GM19395 (cell line): ENCODE measurements around the gene CERCAM.
A peak's percentile ranks its signal among the peaks of the same experiment; 100 is the strongest.

ENCODE experiments used
- ATAC-seq: cut with Tn5 transposase; IDR thresholded peaks from one replicate; pipeline ENCODE4 v1.9.1; 2021; ENCODE audit warnings: mild to moderate bottlenecking, moderate library complexity; ENCODE audit not compliant: unreplicated experiment

CERCAM gene, protein sequence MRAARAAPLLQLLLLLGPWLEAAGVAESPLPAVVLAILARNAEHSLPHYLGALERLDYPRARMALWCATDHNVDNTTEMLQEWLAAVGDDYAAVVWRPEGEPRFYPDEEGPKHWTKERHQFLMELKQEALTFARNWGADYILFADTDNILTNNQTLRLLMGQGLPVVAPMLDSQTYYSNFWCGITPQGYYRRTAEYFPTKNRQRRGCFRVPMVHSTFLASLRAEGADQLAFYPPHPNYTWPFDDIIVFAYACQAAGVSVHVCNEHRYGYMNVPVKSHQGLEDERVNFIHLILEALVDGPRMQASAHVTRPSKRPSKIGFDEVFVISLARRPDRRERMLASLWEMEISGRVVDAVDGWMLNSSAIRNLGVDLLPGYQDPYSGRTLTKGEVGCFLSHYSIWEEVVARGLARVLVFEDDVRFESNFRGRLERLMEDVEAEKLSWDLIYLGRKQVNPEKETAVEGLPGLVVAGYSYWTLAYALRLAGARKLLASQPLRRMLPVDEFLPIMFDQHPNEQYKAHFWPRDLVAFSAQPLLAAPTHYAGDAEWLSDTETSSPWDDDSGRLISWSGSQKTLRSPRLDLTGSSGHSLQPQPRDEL

DNA sequence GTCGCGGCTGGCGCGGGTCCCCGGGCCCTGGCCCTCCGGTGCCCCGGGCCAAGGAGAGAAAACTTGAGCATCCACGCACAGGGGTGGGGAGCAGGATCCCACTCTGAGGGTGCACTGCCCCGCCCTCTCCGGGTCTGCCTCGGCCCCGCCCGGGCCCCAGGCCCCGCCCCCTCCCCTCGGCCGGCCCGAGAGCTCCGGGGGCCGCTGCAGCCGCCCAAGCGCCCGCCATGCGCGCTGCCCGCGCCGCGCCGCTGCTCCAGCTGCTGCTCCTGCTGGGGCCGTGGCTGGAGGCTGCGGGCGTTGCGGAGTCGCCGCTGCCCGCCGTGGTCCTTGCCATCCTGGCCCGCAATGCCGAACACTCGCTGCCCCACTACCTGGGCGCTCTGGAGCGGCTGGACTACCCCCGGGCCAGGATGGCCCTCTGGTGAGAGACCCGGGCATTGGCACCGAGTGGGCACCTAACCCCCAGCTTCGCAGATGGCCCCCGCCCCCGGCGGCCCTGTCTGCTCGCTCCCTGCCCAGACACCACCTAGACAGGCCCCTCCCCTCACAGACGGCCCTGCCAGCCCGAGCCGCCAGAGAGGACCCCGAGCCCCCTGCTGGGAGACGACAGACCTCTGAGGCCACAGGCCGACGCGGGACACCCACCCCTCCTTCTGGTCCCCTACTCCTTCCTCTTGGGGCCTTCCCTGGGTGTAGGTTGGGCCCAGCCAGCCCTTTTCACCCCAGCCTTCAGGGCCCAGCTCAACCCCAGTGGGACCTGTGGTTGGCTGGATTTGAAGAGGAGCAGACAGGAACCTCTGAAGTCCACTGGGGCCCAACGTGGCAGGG lies at the start of gene CERCAM:
CERCAM (plus strand) TSS at position 207 of the 831 bp plus-strand sequence; CDS start at position 228, 21 bp downstream.
- peak; percentile 81 for ATAC-seq

DNA sequence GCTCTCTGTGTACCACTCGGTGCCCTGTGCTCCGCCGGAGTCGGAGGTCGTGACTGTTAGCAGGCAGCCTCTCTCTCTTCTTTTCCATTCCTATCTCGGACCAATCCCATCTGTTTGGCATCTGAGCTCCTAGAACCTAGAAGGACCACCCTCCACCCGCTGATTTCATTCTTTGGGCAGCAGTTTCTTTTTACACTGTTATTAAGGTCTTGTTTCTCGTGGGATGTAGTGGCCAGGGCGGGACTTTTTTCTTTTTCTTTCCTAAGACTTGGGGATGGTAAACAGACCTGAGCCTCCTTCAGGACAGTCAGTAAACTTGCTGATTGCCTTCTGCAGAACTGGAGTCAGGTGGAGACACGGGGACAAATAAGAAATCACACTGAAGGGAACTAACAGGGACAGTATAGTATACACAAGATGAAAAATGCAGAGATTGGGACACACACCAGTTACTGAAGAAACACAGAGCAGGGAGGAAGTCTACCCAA lies 49.0 kb upstream of the CERCAM start:
- ATAC-seq, result no peak

DNA sequence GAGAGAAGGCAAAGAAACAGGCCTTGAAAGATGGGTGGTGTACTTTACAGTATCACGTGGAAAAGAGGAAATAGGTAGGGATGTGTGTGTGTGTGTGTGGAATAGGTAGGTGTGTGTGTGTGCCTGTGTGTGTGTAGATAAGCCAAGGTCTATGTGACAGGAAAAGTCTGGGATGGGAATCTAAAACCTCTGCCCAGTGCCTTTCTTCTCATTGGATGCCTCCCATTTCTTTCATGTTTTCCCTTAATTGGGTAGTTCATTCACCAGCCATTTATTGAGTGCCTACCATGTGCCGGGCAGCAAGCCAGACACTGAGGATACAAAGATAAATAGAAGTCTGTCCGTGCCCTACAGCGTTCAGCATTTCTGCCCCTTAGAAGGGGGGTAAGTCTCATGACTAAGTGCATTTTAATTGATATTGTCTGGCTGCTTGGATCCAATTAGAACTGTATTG lies 48.4 kb upstream of the CERCAM start:
- no peak for ATAC-seq

DNA sequence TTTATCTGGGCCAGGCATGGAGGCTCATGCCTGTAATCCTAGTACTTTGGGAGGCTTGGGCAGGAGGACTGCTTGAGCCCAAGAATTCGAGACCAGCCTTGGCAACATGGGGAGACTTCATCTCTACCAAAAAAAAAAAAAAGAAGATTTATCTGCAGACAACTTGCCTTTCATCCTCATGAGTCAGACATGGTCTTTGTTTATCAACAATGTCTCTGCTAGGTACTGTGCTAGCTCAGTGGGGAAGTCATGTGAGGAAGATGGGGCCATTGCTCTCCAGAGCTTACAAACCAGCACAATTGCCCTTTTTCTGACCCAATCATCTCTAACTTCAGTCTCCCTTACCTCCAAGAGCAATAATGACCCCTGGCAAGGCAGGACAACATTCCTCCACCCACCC lies 47.9 kb upstream of the CERCAM start:
- ATAC-seq, result no peak

DNA sequence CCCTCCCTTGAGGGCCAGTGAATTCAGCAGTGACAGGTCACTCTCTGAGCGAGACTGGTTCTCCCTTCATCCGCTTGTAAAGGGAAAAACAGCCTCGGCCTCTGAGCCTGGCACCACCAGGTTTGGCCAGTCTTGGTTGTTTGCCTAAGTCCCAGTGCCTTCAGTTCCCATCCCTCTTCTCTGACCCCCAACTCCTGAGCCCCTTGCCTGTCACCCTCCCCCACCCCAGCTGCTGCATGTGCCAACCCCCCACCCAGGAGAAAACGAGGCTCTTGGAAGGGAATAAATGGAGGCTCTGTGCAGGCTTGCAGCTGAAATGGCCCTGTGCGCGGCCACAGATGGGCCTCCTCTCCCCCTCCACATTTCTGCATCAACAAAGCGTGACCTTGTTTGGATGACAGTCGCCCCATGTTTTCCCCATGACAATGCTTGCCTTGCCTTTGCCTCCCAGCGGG lies 46.4 kb upstream of the CERCAM start:
- no peak for ATAC-seq

DNA sequence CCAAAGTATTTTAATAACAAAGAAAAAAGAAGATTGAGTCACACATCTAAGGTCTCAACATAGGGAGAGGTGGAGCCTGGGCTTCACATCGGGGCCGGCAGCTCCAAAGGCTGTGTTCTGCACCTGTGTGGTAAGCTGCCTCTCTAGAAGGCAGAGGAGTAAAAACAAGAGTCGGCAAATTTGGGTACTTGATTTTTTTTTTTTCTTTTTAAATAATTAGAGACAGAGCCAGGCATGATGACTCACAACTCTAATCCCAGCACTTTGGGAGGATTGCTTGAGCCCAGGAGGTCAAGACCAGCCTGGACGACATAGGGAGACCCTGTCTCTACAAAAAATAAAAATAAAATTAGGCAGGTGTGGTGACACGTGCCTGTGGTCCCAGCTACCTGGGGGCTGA lies 44.8 kb upstream of the CERCAM start:
- ATAC-seq, result no peak

DNA sequence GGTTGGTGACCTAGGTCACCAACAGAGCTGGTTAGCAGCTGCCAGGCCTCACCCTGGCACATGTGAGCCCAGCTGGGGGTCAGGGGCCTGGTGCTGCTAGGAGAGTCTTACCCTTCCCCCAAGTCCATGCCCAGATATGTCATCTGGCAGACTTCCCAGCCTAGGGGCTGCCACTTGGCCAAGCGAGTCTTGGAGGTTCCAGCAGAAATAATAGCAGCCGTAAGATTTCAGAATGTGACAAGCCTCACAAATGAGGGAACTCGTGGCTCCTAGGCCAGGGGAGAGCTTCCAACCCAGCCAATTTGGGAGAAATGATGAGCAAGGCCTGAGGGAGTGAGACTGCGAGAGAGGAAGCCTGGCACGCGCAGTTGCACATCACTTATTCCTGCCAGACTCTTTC lies 38.4 kb upstream of the CERCAM start:
- no peak for ATAC-seq

DNA sequence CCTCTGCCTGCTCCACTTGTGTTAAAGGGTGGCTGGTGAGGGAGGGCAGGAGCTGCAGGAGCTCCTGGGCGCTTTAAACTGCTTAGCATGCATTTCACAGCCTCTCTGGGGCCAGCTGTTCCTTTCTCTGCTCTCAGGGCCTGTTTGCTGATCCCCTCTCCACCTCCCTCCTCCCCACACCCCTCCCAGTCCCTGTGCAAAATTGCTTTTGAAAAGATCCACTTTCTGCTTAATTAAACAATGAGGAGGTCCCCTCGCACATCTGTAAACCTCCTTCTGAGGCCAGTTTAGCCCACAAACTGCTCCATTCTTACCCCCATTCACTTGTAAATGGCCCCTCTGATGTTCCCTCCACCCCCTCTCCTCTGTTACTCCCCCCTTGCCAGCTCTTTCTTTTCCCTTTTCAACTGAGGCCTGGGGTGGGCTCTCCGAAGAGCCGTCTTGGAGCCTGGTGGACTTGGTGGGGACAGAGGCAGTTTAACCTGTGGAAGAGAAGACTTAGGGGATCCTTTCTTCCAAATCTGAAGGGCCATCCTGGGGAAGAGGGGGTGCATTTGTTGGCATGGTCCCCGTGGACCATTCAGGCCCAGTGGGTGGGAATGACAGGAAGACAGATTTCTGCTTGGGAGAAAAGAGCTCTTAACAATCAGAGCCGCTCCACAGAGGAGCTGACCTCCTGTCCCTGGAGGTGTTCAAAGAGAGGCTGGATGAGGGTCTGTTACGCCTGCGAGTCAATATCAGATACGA lies 37.5 kb upstream of the CERCAM start:
- no peak for ATAC-seq

DNA sequence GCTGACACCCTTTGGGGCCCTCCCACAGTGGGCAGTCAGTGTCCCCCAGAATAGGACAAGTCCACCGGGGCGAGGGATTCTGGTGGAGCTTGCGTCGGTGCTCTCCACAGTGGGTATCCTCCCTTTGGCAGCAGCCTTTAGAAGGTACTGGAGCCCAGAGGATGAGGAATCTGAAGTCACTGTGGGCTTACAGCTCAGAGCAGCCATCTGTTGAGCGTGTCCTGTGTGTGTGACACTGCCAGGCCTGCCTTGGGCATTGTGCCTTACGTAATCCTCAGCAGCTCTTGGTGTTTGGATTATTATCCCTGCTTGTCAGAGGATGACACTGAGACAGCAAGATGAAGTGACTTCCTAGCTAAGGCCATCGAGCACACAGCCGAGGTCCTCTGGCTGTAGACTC lies 36.9 kb upstream of the CERCAM start:
- ATAC-seq, result no peak

DNA sequence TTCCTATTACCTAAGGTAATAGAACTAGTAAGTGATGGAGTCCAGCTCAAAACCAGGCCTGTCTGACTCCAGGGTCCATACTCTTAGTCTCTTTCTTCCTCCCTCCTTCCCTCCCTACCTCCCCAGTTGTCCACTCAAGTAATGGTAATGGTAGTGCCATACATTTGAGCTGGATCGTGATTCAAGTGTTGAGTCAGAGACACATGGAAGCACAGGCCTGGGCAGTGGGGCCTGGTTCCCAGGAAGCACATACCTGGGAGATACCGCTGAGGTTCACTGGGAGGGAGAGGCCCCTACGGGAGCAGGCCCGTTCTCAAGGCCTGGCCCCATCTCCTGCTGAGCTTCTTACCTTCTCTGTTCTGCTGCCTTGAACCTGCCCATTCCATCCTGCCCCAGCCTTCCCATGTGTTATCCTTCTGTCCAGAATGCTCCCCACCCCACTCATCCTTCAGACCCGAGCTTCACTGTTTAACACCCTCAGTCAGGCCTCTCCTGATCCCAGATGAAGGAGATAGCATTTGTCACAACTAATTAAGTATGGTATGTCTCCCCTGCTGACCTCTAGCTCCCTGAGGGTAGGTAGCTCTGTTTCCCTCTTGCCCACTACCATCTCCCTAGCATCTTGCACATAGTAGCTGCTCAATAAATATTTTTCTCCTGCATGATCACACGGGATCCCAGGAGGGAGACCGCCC lies 35.7 kb upstream of the CERCAM start:
- no peak for ATAC-seq

DNA sequence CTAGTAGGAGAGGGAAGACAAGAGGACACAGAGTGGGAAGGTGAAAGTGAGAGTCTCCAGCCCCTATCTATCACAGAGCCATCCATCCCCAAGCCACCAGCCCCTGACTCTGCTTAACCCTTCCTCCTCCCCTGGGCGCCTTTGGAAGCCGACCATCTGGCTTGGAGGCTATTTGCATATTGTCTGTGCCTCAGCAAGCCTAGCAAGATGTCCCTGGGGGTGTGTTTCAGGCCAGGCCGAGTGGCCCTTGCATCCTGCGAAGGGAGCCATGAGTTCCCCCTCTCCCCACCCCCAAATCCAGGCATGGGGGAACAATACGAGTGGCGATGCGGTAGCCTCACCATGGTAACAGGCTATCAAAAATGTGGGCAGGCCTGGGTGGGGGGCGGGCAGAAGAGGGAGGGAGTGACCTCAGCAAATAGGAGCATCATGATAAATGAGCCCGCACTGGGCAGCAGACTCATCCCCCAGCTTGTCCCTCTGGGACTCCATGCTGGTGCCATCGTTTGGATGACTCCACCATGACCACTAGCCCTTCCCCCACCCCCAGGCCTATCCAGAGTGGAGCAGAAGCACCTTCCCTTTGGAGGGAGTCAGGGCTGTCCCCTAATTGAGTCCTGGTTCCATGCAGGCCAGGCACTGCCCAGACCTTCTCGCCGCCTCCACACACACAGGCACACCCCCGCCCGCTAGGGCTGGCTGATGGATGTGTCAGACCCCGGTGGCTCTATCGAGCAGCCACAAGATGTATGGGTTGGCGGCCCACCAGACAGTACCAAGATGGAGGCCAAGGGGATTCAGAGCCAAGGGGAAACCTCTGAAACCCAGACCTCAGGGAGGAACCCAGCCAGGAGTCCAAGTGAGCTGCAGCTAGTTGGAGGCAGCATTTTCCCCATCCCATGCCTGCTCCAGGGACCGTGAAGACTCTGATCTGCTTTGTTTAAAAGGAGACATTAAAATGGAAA lies 34.9 kb upstream of the CERCAM start:
- ATAC-seq, result no peak

DNA sequence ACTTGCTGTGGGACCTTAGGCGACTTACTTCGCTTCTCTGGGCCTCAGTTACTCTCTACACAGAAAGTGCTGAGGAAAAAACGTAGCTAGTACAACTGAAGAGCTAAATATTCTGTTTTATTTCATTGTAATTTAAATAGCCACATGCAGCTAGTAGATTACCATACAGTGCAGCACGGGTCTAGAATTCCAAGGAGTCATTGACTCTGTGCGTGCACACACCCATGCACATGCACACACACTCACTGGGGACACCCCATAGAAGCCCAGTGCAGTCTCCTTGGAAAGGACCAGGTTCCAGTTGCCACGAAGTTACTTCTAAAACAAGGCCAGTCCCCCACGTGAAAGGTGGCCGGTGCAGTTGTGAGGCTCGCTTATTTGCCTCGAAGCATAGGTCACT lies 32.5 kb upstream of the CERCAM start:
- ATAC-seq, result no peak

DNA sequence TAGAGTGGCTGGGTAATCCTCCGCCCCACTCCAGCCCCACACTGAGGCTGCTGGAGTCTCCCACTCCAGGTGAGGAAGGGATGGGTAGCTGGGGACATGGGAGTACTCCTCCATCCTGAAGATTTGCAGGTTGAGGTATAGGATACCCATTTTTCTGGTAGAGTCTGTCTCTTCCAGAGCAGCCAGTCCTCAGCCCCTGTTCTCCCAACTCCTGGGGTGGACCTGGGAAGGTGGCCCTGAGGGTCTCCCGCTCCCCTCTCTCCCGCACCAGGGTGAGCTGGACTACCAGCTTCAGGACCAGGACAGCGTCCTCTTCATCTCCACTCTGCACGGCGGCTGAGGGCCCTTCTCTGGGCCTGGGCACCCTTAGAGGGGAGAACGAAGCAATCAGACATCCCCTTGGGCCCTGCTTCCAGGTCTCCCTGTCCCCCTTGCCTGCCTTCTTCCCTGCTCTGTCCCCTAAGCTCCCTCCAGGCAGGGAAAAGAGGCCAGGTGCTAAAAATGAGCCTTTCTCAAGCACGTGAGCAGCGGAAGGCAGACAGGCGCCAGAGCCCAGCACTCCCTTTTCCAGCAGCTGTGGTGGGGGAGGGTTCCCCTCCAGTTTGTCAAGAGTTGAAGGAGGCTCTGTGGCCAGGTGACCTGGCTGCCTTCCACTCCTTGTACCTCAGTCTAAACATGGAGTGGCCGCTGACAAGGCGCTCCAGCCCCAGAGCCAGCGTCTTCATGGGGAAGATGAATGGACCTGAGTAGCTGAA lies 31.1 kb upstream of the CERCAM start:
- ATAC-seq, result no peak

DNA sequence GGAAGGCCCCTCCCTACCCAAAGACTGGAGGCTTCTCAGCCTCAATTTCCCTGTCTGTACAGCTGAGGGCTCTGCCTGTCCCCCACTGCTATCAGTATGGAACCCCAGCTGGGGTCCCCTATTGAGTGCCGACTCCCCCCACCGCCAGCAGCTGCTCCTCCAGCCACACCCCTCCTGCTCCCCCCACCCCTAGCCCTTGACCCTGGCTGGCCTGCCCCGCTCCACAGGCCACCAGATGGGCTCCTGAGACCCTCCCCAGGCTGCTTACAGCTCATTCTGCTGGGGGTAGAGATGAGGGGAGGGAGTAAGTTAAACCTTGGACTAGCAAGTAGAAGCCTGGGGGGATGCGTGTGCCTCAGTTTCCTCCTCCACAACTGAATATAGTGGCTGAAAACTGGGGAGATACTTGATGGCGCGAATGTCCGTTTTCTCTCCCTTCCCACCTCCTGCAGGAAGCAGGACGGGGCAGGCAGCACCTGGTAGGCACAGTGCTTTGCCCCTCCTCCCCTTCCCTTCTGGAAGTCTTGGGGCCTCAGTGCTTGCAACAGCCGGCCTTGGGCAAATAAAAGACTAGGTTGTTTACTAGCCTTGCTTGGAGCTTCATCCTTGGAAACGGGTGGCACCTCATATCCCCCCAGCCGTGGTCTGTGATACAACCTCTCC lies 30.4 kb upstream of the CERCAM start:
- ATAC-seq, result no peak

DNA sequence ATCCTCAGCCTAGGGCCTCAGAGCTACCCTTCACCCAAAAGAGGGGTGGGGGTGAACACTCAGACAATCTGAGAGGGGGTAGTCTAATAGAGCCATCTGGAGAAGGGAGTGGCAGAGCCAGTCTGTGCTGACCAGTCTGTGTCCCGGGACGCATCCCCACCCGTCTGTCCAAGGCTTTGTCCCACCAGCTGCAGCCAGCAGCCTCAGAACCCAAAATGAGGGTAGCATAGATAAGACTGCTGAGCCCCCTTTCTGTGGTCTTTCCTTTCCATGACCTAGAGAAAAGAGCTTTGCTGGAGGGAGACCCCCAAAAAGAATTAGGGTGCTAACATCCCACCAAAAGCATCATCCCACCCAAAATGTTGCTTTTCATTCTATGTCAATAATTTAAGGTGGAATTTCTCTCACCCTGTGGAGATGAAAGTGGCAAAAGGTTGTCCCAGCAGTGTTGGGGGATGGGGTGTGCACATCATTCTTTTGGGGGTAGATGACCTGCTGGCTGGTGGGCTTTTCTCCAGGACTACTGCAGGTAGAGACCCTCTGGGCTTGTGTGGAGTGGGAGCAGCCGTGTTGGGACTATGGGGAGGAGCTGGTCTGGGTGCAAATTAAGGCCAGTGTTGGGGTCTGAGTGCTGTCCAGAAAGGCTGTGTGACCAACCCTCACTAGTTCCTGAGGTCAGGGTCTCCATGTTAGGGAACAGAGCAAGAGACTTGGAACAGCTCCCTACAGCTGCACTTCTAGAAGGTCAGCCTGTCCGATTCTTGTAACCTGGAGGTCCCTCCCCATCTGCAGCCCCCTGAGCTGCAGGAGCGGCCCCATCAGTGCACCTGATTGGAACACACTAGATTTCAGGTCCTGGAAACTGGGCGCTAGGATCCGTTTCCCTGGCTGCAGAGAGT lies 29.6 kb upstream of the CERCAM start:
- ATAC-seq, result no peak

DNA sequence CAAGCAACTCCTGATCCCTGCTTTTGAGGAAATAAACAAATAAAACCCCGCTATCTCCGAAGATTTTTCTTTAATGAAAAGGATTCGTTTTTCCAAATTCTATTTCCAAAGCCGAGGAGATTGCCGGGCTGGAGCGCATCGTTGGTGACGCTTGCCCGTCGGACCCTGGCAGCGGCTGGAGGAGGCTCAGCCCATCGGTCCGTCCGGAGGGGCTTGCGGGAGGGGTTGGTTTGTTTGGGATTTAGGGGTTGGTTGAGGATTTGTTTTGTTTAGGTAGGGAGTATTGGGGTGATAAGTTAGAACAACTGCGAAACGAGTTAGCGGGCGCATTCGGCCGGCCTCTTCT lies 28.7 kb upstream of the CERCAM start:
- ATAC-seq, result no peak
